B cell (primary cell): ENCODE results near the gene PHACTR4. TPM values are rescaled to one million over a fixed set of nuclear protein-coding genes. Genes with fewer than 3 reads are reported as not detected.

Experiments used
- ATAC-seq: fragments of 200-7000 bp; cut with Tn5 transposase; one replicate; pipeline ENCODE4 v1.10.0; 2021; ENCODE audit warnings: low read depth, mild to moderate bottlenecking, moderate number of reproducible peaks, moderate library complexity
- CTCF ChIA-PET: fragments of 350-600 bp; sonication (Branson Sonifier 250); formaldehyde crosslinking; loops from one replicate; lab custom pipeline; 2021; ENCODE audit warnings: antibody characterized with exemption, inconsistent platforms; lab: Charles Lee
- POLR2A ChIA-PET: fragments of 350-600 bp; sonication (Branson Sonifier 250); formaldehyde crosslinking; loops from one replicate; lab custom pipeline; 2021; ENCODE audit warnings: antibody characterized with exemption; lab: Charles Lee
- DNase-seq: peaks from one replicate; pipeline ENCODE4 v3.0.0; 2013
- H2AFZ ChIP-seq: 2 replicates; pipeline ENCODE4 v1.6.1; 2012; ENCODE audit warnings: mild to moderate bottlenecking, low read depth, low read length; ENCODE audit not compliant: insufficient read depth, poor library complexity, severe bottlenecking
- H3K27ac ChIP-seq, 2 donors: 1 replicate in 1 of 2; 2 replicates in 1 of 2; pipeline ENCODE4 v1.5.1; 2012 to 2013; ENCODE audit warnings: low read length in 2 of 2, mild to moderate bottlenecking in 2 of 2, moderate library complexity in 1 of 2
- H3K27me3 ChIP-seq, 4 experiments: fragments of 200-600 bp in 1 of 4; sonication (generic) in 1 of 4; replicated peaks in 1 of 4; 1 replicate in 2 of 4; 2 replicates in 2 of 4; pipeline versions ENCODE4 v1.6.1 to v1.7.0; 2013 to 2016; ENCODE audit warnings: low read length in 3 of 4, mild to moderate bottlenecking in 2 of 4, mixed read lengths in 1 of 4, moderate library complexity in 1 of 4; ENCODE audit not compliant: insufficient read depth in 4 of 4, control insufficient read depth in 3 of 4; ENCODE audit errors: control extremely low read depth in 1 of 4
- H3K36me3 ChIP-seq, 2 experiments: replicated peaks in 1 of 2; 1 replicate in 1 of 2; 2 replicates in 1 of 2; pipeline versions ENCODE4 v1.6.1 to v1.7.1; 2013; ENCODE audit warnings: low read length in 1 of 2; ENCODE audit not compliant: insufficient read depth in 2 of 2, control insufficient read depth in 1 of 2; ENCODE audit errors: control extremely low read depth in 1 of 2, extremely low read depth in 1 of 2
- H3K4me1 ChIP-seq, 2 donors: fragments of 200-600 bp in 1 of 2; sonication (generic) in 1 of 2; 1 replicate in 1 of 2; 2 replicates in 1 of 2; pipeline versions ENCODE4 v1.5.1 to v1.6.1; 2013 to 2017; ENCODE audit warnings: low read length in 2 of 2; ENCODE audit not compliant: control insufficient read depth in 2 of 2, insufficient read depth in 2 of 2
- H3K4me2 ChIP-seq: replicated peaks from 2 replicates; pipeline ENCODE3; 2012; ENCODE audit warnings: mild to moderate bottlenecking, low read depth, low read length; ENCODE audit not compliant: poor library complexity, severe bottlenecking
- H3K4me3 ChIP-seq, 5 experiments: fragments of 200-600 bp in 1 of 5; sonication (generic) in 1 of 5; 1 replicate in 3 of 5; 2 replicates in 2 of 5; pipeline versions ENCODE4 v1.5.1 to v1.7.0; 2011 to 2016; ENCODE audit warnings: low read length in 4 of 5, mild to moderate bottlenecking in 4 of 5, low read depth in 2 of 5, control low read depth in 1 of 5, moderate library complexity in 1 of 5; ENCODE audit not compliant: insufficient read depth in 1 of 5; ENCODE audit errors: control extremely low read depth in 1 of 5, extremely low read depth in 1 of 5
- H3K79me2 ChIP-seq: fragments of 200-600 bp; sonication (generic); one replicate; pipeline ENCODE4 v1.6.0; 2016; ENCODE audit warnings: low read length; ENCODE audit not compliant: control insufficient read depth, insufficient read depth
- H3K9ac ChIP-seq: fragments of 200-600 bp; sonication (generic); 2 replicates; pipeline ENCODE4 v1.6.1; 2017; ENCODE audit warnings: mild to moderate bottlenecking, low read length, moderate library complexity
- H3K9me3 ChIP-seq, 3 donors: one replicate each; pipeline versions ENCODE4 v1.6.1 to v1.7.1; 2013; ENCODE audit warnings: low read length in 2 of 3; ENCODE audit not compliant: control insufficient read depth in 2 of 3, insufficient read depth in 1 of 3; ENCODE audit errors: control extremely low read depth in 1 of 3
- H4K20me1 ChIP-seq: 2 replicates; pipeline ENCODE4 v1.6.0; 2012; ENCODE audit warnings: mild to moderate bottlenecking, low read length; ENCODE audit not compliant: insufficient read depth, control insufficient read depth, poor library complexity, severe bottlenecking
- H3K27ac Mint-ChIP-seq: one replicate; pipeline ENCODE4 v1.8.0; 2021; ENCODE audit warnings: mixed read lengths
- H3K27me3 Mint-ChIP-seq: one replicate; pipeline ENCODE4 v1.8.0; 2021; ENCODE audit warnings: mixed read lengths
- H3K4me1 Mint-ChIP-seq: one replicate; pipeline ENCODE4 v1.8.0; 2021; ENCODE audit warnings: mixed read lengths
- H3K4me3 Mint-ChIP-seq: one replicate; pipeline ENCODE4 v1.8.0; 2021; ENCODE audit warnings: mixed read lengths
- H3K9me3 Mint-ChIP-seq: one replicate; pipeline ENCODE4 v1.8.0; 2022; ENCODE audit warnings: mixed read lengths; ENCODE audit not compliant: insufficient read depth
- EZH2 ChIP-seq: IDR thresholded peaks from 2 replicates; pipeline ENCODE4 v1.6.1; 2012; ENCODE audit warnings: borderline replicate concordance, low read depth, mild to moderate bottlenecking, moderate library complexity, low read length; ENCODE audit not compliant: insufficient read depth, poor library complexity, severe bottlenecking
- WGBS: methylation state at CpG from one replicate; pipeline ENCODE4 v1.1.5; 2013; ENCODE audit warnings: missing lambda C conversion rate; ENCODE audit not compliant: insufficient coverage; 5-methylcytosine and 5-hydroxymethylcytosine counted together
- intact Hi-C: fragments of 100-400 bp; cut with micrococcal nuclease; formaldehyde crosslinking; loops from one replicate; pipeline ENCODE4 v1.10.0; 2022
- polyA plus RNA-seq: library from polyadenylated mRNA; depleted of rRNA; stranded (reverse); fragments of >200 nt; gene quantifications from 2 replicates; pipeline ENCODE4 v1.2.3, GENCODE V29; 2012
- total RNA-seq, 2 donors: library from RNA; stranded (reverse); fragments of 120-200 nt in 1 of 2; gene quantifications; 1 replicate in 1 of 2; 2 replicates in 1 of 2; pipeline versions ENCODE4 v1.2.3 to v1.2.4, GENCODE V29; 2013 to 2022
- TF ChIP-seq, protein P1 (sequence below): fragments of 200-600 bp; IDR thresholded peaks from one replicate; pipeline ENCODE4 v1.8.0; 2022; ENCODE audit warnings: antibody characterized with exemption, mild to moderate bottlenecking

Gene PHACTR4
- total and polyA plus RNA-seq, 2 donors (not counting 1 experiment from before 2014, with no cell fraction given), result 9.8 to 41.6 TPM

DNA sequence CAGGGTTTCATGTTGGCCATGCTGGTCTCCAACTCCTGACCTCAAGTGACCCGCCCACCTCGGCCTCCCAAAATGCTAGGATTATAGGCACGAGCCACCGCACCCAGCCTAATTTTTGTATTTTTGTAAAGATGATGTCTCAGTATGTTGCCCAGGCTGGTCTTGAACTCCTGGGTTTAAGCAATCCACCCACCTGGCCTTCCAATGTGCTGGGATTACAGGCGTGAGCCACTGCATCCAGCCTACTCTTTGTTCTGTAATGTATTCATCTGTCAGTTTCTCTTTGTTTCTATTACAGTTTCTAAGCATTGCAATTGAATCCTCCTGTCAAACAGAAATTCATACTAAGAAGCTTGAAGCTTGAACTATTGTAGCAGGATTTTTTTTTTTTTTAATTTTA is 81.5 kb downstream of the PHACTR4 start:
- Histone ChIP-seq H3K4me1 (peaks cover 6 to 7% of the 10 kb centered on the region in 2 donors), H2AFZ (no peak overlapping the region), H3K4me2 (no peak overlapping the region), H3K79me2 (peaks cover 29% of the 10 kb centered on the region), H3K27me3 (no peaks in the 10 kb centered on the region), H3K4me3 (no peak overlapping the region), H3K9me3 (no peaks in the 10 kb centered on the region), H3K36me3 (peaks cover 0 to 2% of the 10 kb centered on the region in 2 experiments), H3K27ac (no peak overlapping the region), H3K9ac (no peak overlapping the region), H4K20me1 (no peaks in the 10 kb centered on the region)
- 93% methylated on average over 3 of the region's 5 CpGs for WGBS
- ChIA-PET CTCF (interaction anchor here (0.8 kb wide), 1 partner anchor 426 kb away, joined by 3 read pairs; no protein-coding TSS in a partner anchor), POLR2A (interaction anchor here (0.6 kb wide), 1 partner anchor 8 kb away, joined by 3 read pairs; no protein-coding TSS in a partner anchor)
- Mint-ChIP-seq H3K4me1 (peaks cover 23% of the 10 kb centered on the region), H3K4me3 (no peak overlapping the region), H3K9me3 (no peaks in the 10 kb centered on the region), H3K27ac (no peak overlapping the region), H3K27me3 (no peaks in the 10 kb centered on the region)
- TF ChIP-seq EZH2, result no peak
- TF ChIP-seq, protein P1, sequence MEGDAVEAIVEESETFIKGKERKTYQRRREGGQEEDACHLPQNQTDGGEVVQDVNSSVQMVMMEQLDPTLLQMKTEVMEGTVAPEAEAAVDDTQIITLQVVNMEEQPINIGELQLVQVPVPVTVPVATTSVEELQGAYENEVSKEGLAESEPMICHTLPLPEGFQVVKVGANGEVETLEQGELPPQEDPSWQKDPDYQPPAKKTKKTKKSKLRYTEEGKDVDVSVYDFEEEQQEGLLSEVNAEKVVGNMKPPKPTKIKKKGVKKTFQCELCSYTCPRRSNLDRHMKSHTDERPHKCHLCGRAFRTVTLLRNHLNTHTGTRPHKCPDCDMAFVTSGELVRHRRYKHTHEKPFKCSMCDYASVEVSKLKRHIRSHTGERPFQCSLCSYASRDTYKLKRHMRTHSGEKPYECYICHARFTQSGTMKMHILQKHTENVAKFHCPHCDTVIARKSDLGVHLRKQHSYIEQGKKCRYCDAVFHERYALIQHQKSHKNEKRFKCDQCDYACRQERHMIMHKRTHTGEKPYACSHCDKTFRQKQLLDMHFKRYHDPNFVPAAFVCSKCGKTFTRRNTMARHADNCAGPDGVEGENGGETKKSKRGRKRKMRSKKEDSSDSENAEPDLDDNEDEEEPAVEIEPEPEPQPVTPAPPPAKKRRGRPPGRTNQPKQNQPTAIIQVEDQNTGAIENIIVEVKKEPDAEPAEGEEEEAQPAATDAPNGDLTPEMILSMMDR, result no peak
- ATAC-seq, result no peak
- intact Hi-C loops, result no loop called here
- DNase-seq, result no peak

DNA sequence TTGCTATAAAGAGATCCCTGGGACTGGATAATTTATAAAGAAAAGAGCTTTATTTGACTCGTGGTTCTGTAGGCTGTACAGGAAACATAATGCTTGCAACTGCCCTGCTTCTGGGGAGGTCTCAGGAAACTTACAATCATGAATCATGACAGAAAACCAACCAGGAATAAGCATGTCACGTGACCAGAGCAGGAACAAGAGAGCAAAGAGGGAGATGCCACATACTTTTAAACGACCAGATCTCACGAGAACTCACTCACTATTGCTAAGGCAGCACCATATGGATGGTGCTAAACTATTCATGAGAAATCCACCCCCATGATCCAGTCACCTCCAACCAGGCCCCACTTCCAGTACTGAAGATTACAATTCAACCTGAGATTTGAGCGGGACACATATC is 86.5 kb downstream of the PHACTR4 start:
- no peak overlapping the region for H3K4me2 ChIP-seq
- CTCF ChIA-PET, result no interaction called here
- DNase-seq (no peak), ATAC-seq (no peak)
- no peaks in the 10 kb centered on the region for H3K4me1 ChIP-seq
- Mint-ChIP-seq H3K9me3 (no peaks in the 10 kb centered on the region), H3K4me3 (no peak overlapping the region), H3K27me3 (no peaks in the 10 kb centered on the region), H3K4me1 (peaks cover 5% of the 10 kb centered on the region), H3K27ac (no peak overlapping the region)
- H3K36me3 ChIP-seq, result peaks cover 4 to 13% of the 10 kb centered on the region in 2 experiments
- POLR2A ChIA-PET, result no interaction called here
- no peak overlapping the region for H2AFZ ChIP-seq
- H3K9me3 ChIP-seq, result no peaks in the 10 kb centered on the region
- H3K4me3 ChIP-seq, result no peak overlapping the region
- no peak for TF ChIP-seq EZH2
- TF ChIP-seq, protein P1, result no peak
- no peak overlapping the region for H3K27ac ChIP-seq
- no peak overlapping the region for H3K9ac ChIP-seq
- H3K79me2 ChIP-seq, result peaks cover 7% of the 10 kb centered on the region
- H3K27me3 ChIP-seq, result no peaks in the 10 kb centered on the region
- WGBS, result 65% methylated on average over 4 of the region's 5 CpGs
- intact Hi-C loops, result no loop called here
- H4K20me1 ChIP-seq, result no peaks in the 10 kb centered on the region
